ENCODE measurements around the gene LGALS8. TPM values are rescaled to one million over a fixed set of nuclear protein-coding genes. Genes with fewer than 3 reads are reported as not detected.

Gene LGALS8
- total and polyA plus RNA-seq, 2 of the 4 experiments (the other 2 are of a cell fraction): 41.3 to 57.7 TPM

GRCh38 chr1:236511735-236512418 is 11.9 kb upstream of the LGALS8 start:
- H3K9me1 ChIP-seq (ENCODE audit: insufficient read depth, low read length): no peaks in the 10 kb centered on the region
- H2BK15ac ChIP-seq (ENCODE audit: low read depth, low read length): no peak overlapping the region
- H3K9me3 ChIP-seq (ENCODE audit: control insufficient read depth, insufficient read depth, low read length): no peaks in the 10 kb centered on the region
- no peak overlapping the region for H4K91ac ChIP-seq (ENCODE audit: insufficient read depth, low read depth, low read length)
- H3K27me3 ChIP-seq (ENCODE audit: control insufficient read depth, insufficient read depth, low read length): peaks cover 2% of the 10 kb centered on the region; the same call in 1 of the 2 replicates
- H2AK9ac ChIP-seq (replicated peaks; ENCODE audit: low read depth, low read length, poor library complexity): no peak overlapping the region
- H3K4me2 ChIP-seq (ENCODE audit: low read depth, low read length): no peak overlapping the region
- no peak for DNase-seq
- ChIA-PET POLR2A (ENCODE audit: unreplicated experiment) (no interaction called here), CTCF (no interaction called here)
- dilution Hi-C loops (cut with HindIII; ENCODE audit: low sequenced_read_pairs, unreplicated experiment): no loop called here
- no peak for TF ChIP-seq MAFK (IDR thresholded peaks at IDR 0.05; ENCODE audit: low read depth, low read length)
- no peak for TF ChIP-seq MAZ (IDR thresholded peaks at IDR 0.05; ENCODE audit: borderline replicate concordance, low read depth, low read length)
- TF ChIP-seq CTCF (conservative IDR thresholded peaks at IDR 0.05; ENCODE audit: low read depth, low read length): no peak
- no peak for TF ChIP-seq POLR2A (IDR thresholded peaks at IDR 0.05; ENCODE audit: low read depth, low read length)
- no peak for TF ChIP-seq USF2 (IDR thresholded peaks at IDR 0.05; ENCODE audit: low read depth, low read length)
- no peak for TF ChIP-seq SMC3 (IDR thresholded peaks at IDR 0.05; ENCODE audit: low read depth, low read length)
- no peak for TF ChIP-seq RCOR1 (IDR thresholded peaks at IDR 0.05; ENCODE audit: insufficient replicate concordance, low read length)
- TF ChIP-seq ELK1 (IDR thresholded peaks at IDR 0.05; ENCODE audit: borderline replicate concordance, low read depth, low read length): no peak
- no peak for TF ChIP-seq CEBPB (IDR thresholded peaks at IDR 0.05; ENCODE audit: low read depth, low read length)
- no peak for TF ChIP-seq RAD21 (IDR thresholded peaks at IDR 0.05; ENCODE audit: low read length)
- no peak for TF ChIP-seq NFE2L2 (IDR thresholded peaks at IDR 0.05; ENCODE audit: low read depth, low read length)
- no peak for TF ChIP-seq FOS (IDR thresholded peaks at IDR 0.05; ENCODE audit: low read depth, low read length)
- no peak for TF ChIP-seq BHLHE40 (IDR thresholded peaks at IDR 0.05; ENCODE audit: low read depth, low read length)
- no peak for TF ChIP-seq RFX5 (IDR thresholded peaks at IDR 0.05; ENCODE audit: low read depth, low read length)
- no peak for TF ChIP-seq CHD1 (IDR thresholded peaks at IDR 0.05; ENCODE audit: low read depth, low read length)
- no peak for TF ChIP-seq MXI1 (IDR thresholded peaks at IDR 0.05; ENCODE audit: borderline replicate concordance, low read depth, low read length)
- no peak overlapping the region for H2BK5ac ChIP-seq (ENCODE audit: low read depth, low read length, poor library complexity, severe bottlenecking)
- H4K20me1 ChIP-seq (ENCODE audit: insufficient read depth, low read length): no peaks in the 10 kb centered on the region
- peaks cover 5% of the 10 kb centered on the region; the same call in 1 of the 2 replicates for H3K4me1 ChIP-seq (ENCODE audit: control insufficient read depth, insufficient read depth, low read length)
- H3K36me3 ChIP-seq (ENCODE audit: control insufficient read depth, insufficient read depth, low read length): no peaks in the 10 kb centered on the region
- H4K8ac ChIP-seq (ENCODE audit: low read depth in 2 of 2, low read length in 2 of 2): no peak overlapping the region
- no peak overlapping the region for H2BK20ac ChIP-seq (ENCODE audit: low read depth, low read length)
- H3K4me3 ChIP-seq (ENCODE audit: insufficient read depth, low read depth, low read length): no peak overlapping the region
- no peak overlapping the region for H2BK120ac ChIP-seq (ENCODE audit: low read depth, low read length)
- no peak for ATAC-seq (ENCODE audit: low read depth)
- no peak overlapping the region for H3K27ac ChIP-seq (ENCODE audit: insufficient read depth, low read length)
- WGBS, 2 experiments (ENCODE audit: extremely low coverage in 2 of 2, insufficient read length in 1 of 2): 82% methylated on average over 2 of the region's 11 CpGs; no CpG with 5 or more reads in 1 of the 2 experiments
- BruUV-seq (replicated peaks): no TSS peak
- H3K4ac ChIP-seq (ENCODE audit: low read depth, low read length): no peak overlapping the region
- in situ Hi-C loops (cut with MboI; ENCODE audit: low sequenced_read_pairs): no loop called here
- no peak overlapping the region for H2AFZ ChIP-seq (replicated peaks; ENCODE audit: low read length, poor library complexity)
- H3K79me1 ChIP-seq (ENCODE audit: low read depth in 1 of 2, low read length in 2 of 2): no peaks in the 10 kb centered on the region
- no peak overlapping the region for H3K18ac ChIP-seq (ENCODE audit: low read depth, low read length)
- H2AK5ac ChIP-seq (ENCODE audit: low read depth, low read length): no peak overlapping the region
- no peak overlapping the region for H4K5ac ChIP-seq (ENCODE audit: low read depth, low read length)
- no peak overlapping the region for H3K9ac ChIP-seq (ENCODE audit: low read depth, low read length)
- no peak overlapping the region for H3K56ac ChIP-seq (ENCODE audit: extremely low read depth, insufficient read depth, low read length)
- H3K14ac ChIP-seq (replicated peaks; ENCODE audit: low read depth, low read length): no peak overlapping the region
- intact Hi-C loops (cut with micrococcal nuclease): no loop called here
- no peak overlapping the region for H3K23ac ChIP-seq (ENCODE audit: low read depth, low read length)

Data from IMR-90 (cell line).